Endothelial cell of umbilical vein (primary cell): Measurements from ENCODE around the gene TMEM184B. TPM values are rescaled to one million over a fixed set of nuclear protein-coding genes. Genes with fewer than 3 reads are reported as not detected.

Source experiments
- BruUV-seq: library from RNA; stranded (reverse); fragments of 400-500 nt; replicated peaks from 2 replicates; lab custom pipeline; 2021; lab: Mats Ljungman, UMichigan
- CTCF ChIA-PET: fragments of 300-600, 350-600 bp; sonication (Branson Sonifier 250); formaldehyde crosslinking; loops from one replicate; lab custom pipeline; 2021; ENCODE audit warnings: antibody characterized with exemption, inconsistent platforms; lab: Charles Lee
- POLR2A ChIA-PET: fragments of 300-600, 350-600 bp; sonication (Branson Sonifier 250); formaldehyde crosslinking; loops from one replicate; lab custom pipeline; 2021; ENCODE audit warnings: antibody characterized with exemption, inconsistent platforms; lab: Charles Lee
- DNase-seq: peaks from one replicate; pipeline ENCODE4 v3.0.0-alpha.2; 2011; ENCODE audit warnings: low read depth, low spot score
- FAIRE-seq: peaks from 2 replicates; lab custom pipeline; 2011; peaks lifted over from hg19 to GRCh38; lab: Jason Lieb, UNC
- H2AFZ ChIP-seq: 2 replicates; pipeline ENCODE4 v1.6.0; 2012; ENCODE audit warnings: low read depth, low read length, control low read depth, inconsistent platforms
- H3K27ac ChIP-seq: 2 replicates; pipeline ENCODE4 v1.5.1; 2011; ENCODE audit warnings: low read depth, mild to moderate bottlenecking, control low read depth, low read length, moderate library complexity; ENCODE audit not compliant: insufficient read depth
- H3K27me3 ChIP-seq, 2 experiments: 2 replicates each; pipeline versions ENCODE4 v1.6.0 to v1.6.1; 2011; ENCODE audit warnings: low read length in 2 of 2, mixed read lengths in 1 of 2; ENCODE audit not compliant: control insufficient read depth in 2 of 2, insufficient read depth in 2 of 2
- H3K36me3 ChIP-seq, 2 experiments: 2 replicates in 1 of 2; 3 replicates in 1 of 2; pipeline ENCODE4 v1.5.1; 2011; ENCODE audit warnings: low read length in 2 of 2, mild to moderate bottlenecking in 1 of 2, moderate library complexity in 1 of 2; ENCODE audit not compliant: control insufficient read depth in 2 of 2, insufficient read depth in 2 of 2; ENCODE audit errors: extremely low read depth in 1 of 2
- H3K4me1 ChIP-seq: 3 replicates; pipeline ENCODE4 v1.5.1; 2011; ENCODE audit warnings: mild to moderate bottlenecking, low read length; ENCODE audit not compliant: control insufficient read depth, insufficient read depth; ENCODE audit errors: extremely low read depth
- H3K4me2 ChIP-seq: 2 replicates; pipeline ENCODE4 v1.6.1; 2011; ENCODE audit warnings: low read length, control low read depth, mixed read lengths; ENCODE audit not compliant: insufficient read depth
- H3K4me3 ChIP-seq, 3 experiments: fragments of 200-600 bp in 1 of 3; sonication (generic), shearing (Covaris generic) in 1 of 3; replicated peaks in 1 of 3; 2 replicates each; pipeline ENCODE4 v1.5.1; 2011 to 2016; ENCODE audit warnings: control low read depth in 3 of 3, low read length in 3 of 3, mild to moderate bottlenecking in 2 of 3, inconsistent platforms in 1 of 3, low read depth in 1 of 3, moderate library complexity in 1 of 3; ENCODE audit not compliant: insufficient read depth in 1 of 3
- H3K79me2 ChIP-seq: 2 replicates; pipeline ENCODE4 v1.6.0; 2012; ENCODE audit warnings: low read length, inconsistent platforms; ENCODE audit not compliant: control insufficient read depth, insufficient read depth
- H3K9ac ChIP-seq: replicated peaks from 2 replicates; pipeline ENCODE3; 2011; ENCODE audit warnings: low read length, control low read depth; ENCODE audit not compliant: insufficient read depth; ENCODE audit errors: extremely low read depth
- H3K9me1 ChIP-seq: replicated peaks from 3 replicates; pipeline ENCODE4 v1.6.0; 2011; ENCODE audit warnings: mild to moderate bottlenecking, low read length; ENCODE audit not compliant: control insufficient read depth, insufficient read depth; ENCODE audit errors: extremely low read depth
- H3K9me3 ChIP-seq: replicated peaks from 2 replicates; pipeline ENCODE4 v1.5.1; 2012; ENCODE audit warnings: low read length, inconsistent platforms; ENCODE audit not compliant: control insufficient read depth, insufficient read depth
- H4K20me1 ChIP-seq: replicated peaks from 2 replicates; pipeline ENCODE3; 2011; ENCODE audit warnings: mild to moderate bottlenecking, low read length; ENCODE audit not compliant: control insufficient read depth, insufficient read depth; ENCODE audit errors: extremely low read depth
- EZH2 ChIP-seq: IDR thresholded peaks from 2 replicates; pipeline ENCODE4 v1.6.1; 2012; ENCODE audit warnings: borderline replicate concordance, low read depth, mild to moderate bottlenecking, moderate library complexity, low read length, inconsistent platforms; ENCODE audit not compliant: severe bottlenecking
- dilution Hi-C: fragments of 300-500 bp; cut with MboI; formaldehyde crosslinking; loops from one replicate; pipeline ENCODE4 v1.15.0; 2019; ENCODE audit warnings: low sequenced_read_pairs; ENCODE audit not compliant: extremely low pct_ligation_motif_present
- intact Hi-C: fragments of 100-400 bp; cut with micrococcal nuclease; formaldehyde crosslinking; loops from one replicate; pipeline ENCODE4 v1.10.0; 2022
- polyA plus RNA-seq, 4 experiments: library from polyadenylated mRNA; depleted of rRNA in 3 of 4; stranded (reverse) in 3 of 4; unstranded in 1 of 4; fragments of >200 nt; gene quantifications; 2 replicates each; pipeline versions ENCODE4 v1.2.1 to v1.2.3, GENCODE V29; 2011 to 2012; ENCODE audit warnings: missing spikeins in 1 of 4
- total RNA-seq: library from RNA; stranded (reverse); gene quantifications from 2 replicates; pipeline ENCODE4 v1.2.3, GENCODE V29; 2021
- TF ChIP-seq, protein P1 (sequence below), 2 donors: IDR thresholded peaks; 1 replicate in 1 of 2; 2 replicates in 1 of 2; pipeline ENCODE4 v1.5.1; 2011; ENCODE audit warnings: low read length in 2 of 2, mild to moderate bottlenecking in 2 of 2, moderate library complexity in 2 of 2, control low read depth in 1 of 2, inconsistent platforms in 1 of 2, low read depth in 1 of 2; ENCODE audit not compliant: insufficient read depth in 1 of 2; ENCODE audit errors: extremely low read depth in 1 of 2

The TMEM184B gene
- total and polyA plus RNA-seq, 2 donors (not counting 3 experiments of a cell fraction or from before 2014, with no cell fraction given): 72.5 to 96.6 TPM

DNA sequence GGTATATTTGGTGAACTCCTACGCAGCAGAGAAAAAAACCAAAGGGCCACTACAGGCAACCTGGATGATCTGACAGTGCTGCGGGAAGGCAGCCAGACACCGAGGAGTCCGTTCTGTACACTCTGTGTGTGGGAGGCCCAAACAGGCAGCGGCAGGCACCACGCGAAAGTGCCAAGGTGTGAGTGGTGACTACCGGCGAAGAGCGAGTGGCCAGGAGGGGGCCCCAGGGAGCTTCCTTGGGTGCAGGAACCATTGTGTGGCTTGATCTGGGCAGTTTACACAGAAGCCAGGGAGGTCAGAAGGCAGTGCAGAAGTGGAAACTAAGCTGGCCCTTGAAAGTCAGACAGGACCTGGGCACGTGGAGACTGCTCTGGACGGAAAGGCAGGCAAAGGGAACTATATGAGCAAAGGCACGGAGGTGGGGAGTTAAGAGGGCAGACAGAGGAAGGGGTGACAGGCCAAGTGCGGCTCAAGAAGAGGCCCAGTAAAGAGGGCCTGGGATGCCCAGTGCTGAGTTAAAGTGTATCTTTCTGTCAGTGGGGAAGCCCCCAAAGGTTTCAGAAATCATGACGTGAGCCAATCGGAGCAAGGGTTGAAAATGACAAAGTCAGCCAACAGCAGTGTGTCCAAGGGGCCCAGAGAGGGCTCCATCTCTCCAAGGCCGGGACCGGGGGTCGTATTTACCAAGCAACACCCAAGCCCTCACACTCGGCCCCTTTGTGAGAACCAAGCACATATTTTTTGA lies 10.6 kb downstream of the TMEM184B start:
- ChIA-PET POLR2A (no interaction called here), CTCF (interaction anchor here (0.6 to 1.8 kb wide), 12 partner anchors 9 to 210 kb away, joined by 3 to 10 read pairs (median 4); partner anchors contain the start of gene TMEM184B)
- Histone ChIP-seq H3K79me2 (peaks cover 79% of the 10 kb centered on the region), H3K27me3 (no peaks in the 10 kb centered on the region), H3K27ac (no peak overlapping the region), H3K9me3 (no peaks in the 10 kb centered on the region), H3K9ac (no peak overlapping the region), H3K4me1 (peaks cover 21% of the 10 kb centered on the region), H3K9me1 (no peaks in the 10 kb centered on the region), H2AFZ (no peak overlapping the region), H3K4me3 (no peak overlapping the region), H3K36me3 (peaks cover 0 to 5% of the 10 kb centered on the region in 2 experiments), H4K20me1 (no peaks in the 10 kb centered on the region), H3K4me2 (no peak overlapping the region)
- dilution Hi-C loops: no loop called here
- no peak for TF ChIP-seq EZH2
- TF ChIP-seq, protein P1, sequence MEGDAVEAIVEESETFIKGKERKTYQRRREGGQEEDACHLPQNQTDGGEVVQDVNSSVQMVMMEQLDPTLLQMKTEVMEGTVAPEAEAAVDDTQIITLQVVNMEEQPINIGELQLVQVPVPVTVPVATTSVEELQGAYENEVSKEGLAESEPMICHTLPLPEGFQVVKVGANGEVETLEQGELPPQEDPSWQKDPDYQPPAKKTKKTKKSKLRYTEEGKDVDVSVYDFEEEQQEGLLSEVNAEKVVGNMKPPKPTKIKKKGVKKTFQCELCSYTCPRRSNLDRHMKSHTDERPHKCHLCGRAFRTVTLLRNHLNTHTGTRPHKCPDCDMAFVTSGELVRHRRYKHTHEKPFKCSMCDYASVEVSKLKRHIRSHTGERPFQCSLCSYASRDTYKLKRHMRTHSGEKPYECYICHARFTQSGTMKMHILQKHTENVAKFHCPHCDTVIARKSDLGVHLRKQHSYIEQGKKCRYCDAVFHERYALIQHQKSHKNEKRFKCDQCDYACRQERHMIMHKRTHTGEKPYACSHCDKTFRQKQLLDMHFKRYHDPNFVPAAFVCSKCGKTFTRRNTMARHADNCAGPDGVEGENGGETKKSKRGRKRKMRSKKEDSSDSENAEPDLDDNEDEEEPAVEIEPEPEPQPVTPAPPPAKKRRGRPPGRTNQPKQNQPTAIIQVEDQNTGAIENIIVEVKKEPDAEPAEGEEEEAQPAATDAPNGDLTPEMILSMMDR (IDR thresholded peaks at IDR 0.05; ENCODE audit: extremely low read depth in 1 of 2, insufficient read depth in 1 of 2, low read depth in 1 of 2, low read length in 2 of 2): peak; percentile 52 to 71
- FAIRE-seq (peak; percentile 40), DNase-seq (peak; percentile 29)
- intact Hi-C loops: loop anchor here (1.0 kb wide), 1 partner anchor 91 kb away; no protein-coding TSS in a partner anchor
- no TSS peak for BruUV-seq
